Stomach (tissue), 4 donors: ENCODE results near the gene CASP2.

ENCODE experiments used
- EP300 ChIP-seq: sonication (generic); formaldehyde crosslinking; IDR thresholded peaks from one replicate; pipeline ENCODE4 v1.6.1; 2017; ENCODE audit warnings: antibody characterized with exemption
- POLR2A ChIP-seq, 4 donors: fragments of 450-650 bp; IDR thresholded peaks; one replicate each; pipeline ENCODE4 v1.6.1; 2016; ENCODE audit warnings: antibody characterized with exemption in 4 of 4, control low read depth in 2 of 4, mild to moderate bottlenecking in 1 of 4, moderate library complexity in 1 of 4
- TF ChIP-seq, protein P1 (sequence below), 7 experiments: fragments of 450-650 bp in 4 of 7; fragments of 200-600 bp in 3 of 7; sonication (generic) in 3 of 7; IDR thresholded peaks; one replicate each; pipeline ENCODE4 v1.5.1; 2016 to 2019; ENCODE audit warnings: antibody characterized with exemption in 7 of 7, control low read depth in 2 of 7, mild to moderate bottlenecking in 1 of 7

GRCh38 chr7:143284591-143285469 lies 3.3 kb upstream of the CASP2 start, which contains the start of gene TMEM139:
- TF ChIP-seq, protein P1, sequence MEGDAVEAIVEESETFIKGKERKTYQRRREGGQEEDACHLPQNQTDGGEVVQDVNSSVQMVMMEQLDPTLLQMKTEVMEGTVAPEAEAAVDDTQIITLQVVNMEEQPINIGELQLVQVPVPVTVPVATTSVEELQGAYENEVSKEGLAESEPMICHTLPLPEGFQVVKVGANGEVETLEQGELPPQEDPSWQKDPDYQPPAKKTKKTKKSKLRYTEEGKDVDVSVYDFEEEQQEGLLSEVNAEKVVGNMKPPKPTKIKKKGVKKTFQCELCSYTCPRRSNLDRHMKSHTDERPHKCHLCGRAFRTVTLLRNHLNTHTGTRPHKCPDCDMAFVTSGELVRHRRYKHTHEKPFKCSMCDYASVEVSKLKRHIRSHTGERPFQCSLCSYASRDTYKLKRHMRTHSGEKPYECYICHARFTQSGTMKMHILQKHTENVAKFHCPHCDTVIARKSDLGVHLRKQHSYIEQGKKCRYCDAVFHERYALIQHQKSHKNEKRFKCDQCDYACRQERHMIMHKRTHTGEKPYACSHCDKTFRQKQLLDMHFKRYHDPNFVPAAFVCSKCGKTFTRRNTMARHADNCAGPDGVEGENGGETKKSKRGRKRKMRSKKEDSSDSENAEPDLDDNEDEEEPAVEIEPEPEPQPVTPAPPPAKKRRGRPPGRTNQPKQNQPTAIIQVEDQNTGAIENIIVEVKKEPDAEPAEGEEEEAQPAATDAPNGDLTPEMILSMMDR (IDR thresholded peaks at IDR 0.05): no peak
- TF ChIP-seq POLR2A (IDR thresholded peaks at IDR 0.05) (no peak), EP300 (no peak)
